Naive B cell (primary cell): Measurements from ENCODE around the gene BRINP2. TPM values are rescaled to one million over a fixed set of nuclear protein-coding genes. Genes with fewer than 3 reads are reported as not detected.

Experiments
- ATAC-seq, 2 donors: fragments of 150-1000 bp; cut with Tn5 transposase; 2 replicates each; pipeline ENCODE4 v1.10.0; 2021; ENCODE audit warnings: low read depth in 2 of 2, mild to moderate bottlenecking in 2 of 2, moderate library complexity in 2 of 2
- DNase-seq: peaks from one replicate; pipeline ENCODE4 v3.0.0; 2022
- H3K27ac Mint-ChIP-seq, 6 donors: one replicate each; pipeline ENCODE4 v1.8.0; 2020 to 2022; ENCODE audit warnings: mild to moderate bottlenecking in 6 of 6, mixed read lengths in 6 of 6, moderate library complexity in 5 of 6, inconsistent platforms in 2 of 6
- H3K27me3 Mint-ChIP-seq, 3 donors: one replicate each; pipeline ENCODE4 v1.8.0; 2021 to 2022; ENCODE audit warnings: mixed read lengths in 3 of 3, mild to moderate bottlenecking in 1 of 3
- H3K36me3 Mint-ChIP-seq, 2 donors: one replicate each; pipeline ENCODE4 v1.8.0; 2020 to 2022; ENCODE audit warnings: mixed read lengths in 2 of 2, inconsistent platforms in 1 of 2, mild to moderate bottlenecking in 1 of 2
- H3K4me1 Mint-ChIP-seq, 3 donors: one replicate each; pipeline ENCODE4 v1.8.0; 2020 to 2022; ENCODE audit warnings: mixed read lengths in 3 of 3, inconsistent platforms in 1 of 3, mild to moderate bottlenecking in 1 of 3, moderate library complexity in 1 of 3
- H3K4me3 Mint-ChIP-seq, 8 donors: one replicate each; pipeline ENCODE4 v1.8.0; 2020 to 2022; ENCODE audit warnings: mild to moderate bottlenecking in 8 of 8, mixed read lengths in 8 of 8, moderate library complexity in 8 of 8, inconsistent platforms in 2 of 8
- H3K9me3 Mint-ChIP-seq, 7 donors: one replicate each; pipeline ENCODE4 v1.8.0; 2020 to 2022; ENCODE audit warnings: mixed read lengths in 7 of 7, mild to moderate bottlenecking in 5 of 7, inconsistent platforms in 2 of 7, moderate library complexity in 1 of 7
- polyA plus RNA-seq, 6 donors: library from polyadenylated mRNA; unstranded; fragments of 300-500 nt; fragmentation: Illumina TruSeq; gene quantifications; one replicate each; pipeline ENCODE4 v1.2.3, GENCODE V29; 2021; ENCODE audit warnings: low read depth in 6 of 6

Gene BRINP2
- not detected for polyA plus RNA-seq

GRCh38 chr1:177170756-177171535, at the start of gene BRINP2:
Gene BRINP2 (plus strand): TSS chr1:177170958. CDS start chr1:177229877, 58,919 bp downstream.
- ATAC-seq (peak; percentile 38 to 67), DNase-seq (peak; percentile 20)
- peak within 1 kb of the TSS in 2 of 8 donors; percentile 4 to 28 for H3K4me3 Mint-ChIP-seq
- peaks cover 15 to 23% (median 20%) of the 10 kb centered on the region in 3 donors for H3K27me3 Mint-ChIP-seq
- H3K9me3 Mint-ChIP-seq = peaks cover 0 to 4% (median 0%) of the 10 kb centered on the region in 7 donors
- no peaks in the 10 kb centered on the region for H3K36me3 Mint-ChIP-seq
- H3K27ac Mint-ChIP-seq = peak within 1 kb of the TSS in 1 of 6 donors; percentile 47
- H3K4me1 Mint-ChIP-seq = no peaks in the 10 kb centered on the region

GRCh38 chr1:177122461-177123251, 48.1 kb upstream of the BRINP2 start:
- H3K27me3 Mint-ChIP-seq = no peaks in the 10 kb centered on the region
- no peaks in the 10 kb centered on the region for H3K36me3 Mint-ChIP-seq
- H3K27ac Mint-ChIP-seq = no peak overlapping the region
- peaks cover 0 to 18% (median 0%) of the 10 kb centered on the region in 3 donors for H3K4me1 Mint-ChIP-seq
- H3K4me3 Mint-ChIP-seq = no peak overlapping the region
- peaks cover 0 to 4% (median 0%) of the 10 kb centered on the region in 7 donors for H3K9me3 Mint-ChIP-seq
- no peak for ATAC-seq
- DNase-seq = no peak

GRCh38 chr1:177124577-177125278, 46.0 kb upstream of the BRINP2 start:
- Mint-ChIP-seq H3K9me3 (peaks cover 0 to 4% (median 0%) of the 10 kb centered on the region in 7 donors), H3K4me3 (no peak overlapping the region), H3K27ac (no peak overlapping the region), H3K27me3 (no peaks in the 10 kb centered on the region), H3K4me1 (peaks cover 0 to 18% (median 0%) of the 10 kb centered on the region in 3 donors), H3K36me3 (no peaks in the 10 kb centered on the region)
- ATAC-seq (no peak), DNase-seq (no peak)

GRCh38 chr1:177126267-177126666, 44.5 kb upstream of the BRINP2 start:
- DNase-seq (no peak), ATAC-seq (no peak)
- no peaks in the 10 kb centered on the region for H3K36me3 Mint-ChIP-seq
- no peak overlapping the region for H3K4me3 Mint-ChIP-seq
- peaks cover 0 to 4% (median 0%) of the 10 kb centered on the region in 7 donors for H3K9me3 Mint-ChIP-seq
- no peaks in the 10 kb centered on the region for H3K27me3 Mint-ChIP-seq
- H3K27ac Mint-ChIP-seq = no peak overlapping the region
- peaks cover 0 to 18% (median 0%) of the 10 kb centered on the region in 3 donors for H3K4me1 Mint-ChIP-seq

- Mint-ChIP-seq H3K9me3 (peaks cover 0 to 4% (median 0%) of the 10 kb centered on the region in 7 donors), H3K4me1 (peaks cover 0 to 3% (median 0%) of the 10 kb centered on the region in 3 donors), H3K27ac (no peak overlapping the region), H3K4me3 (no peak overlapping the region), H3K36me3 (no peaks in the 10 kb centered on the region), H3K27me3 (no peaks in the 10 kb centered on the region)
- DNase-seq (no peak), ATAC-seq (no peak)
Observed at GRCh38 chr1:177128665-177129281, 42.0 kb upstream of the BRINP2 start.

- H3K9me3 Mint-ChIP-seq = peaks cover 0 to 4% (median 0%) of the 10 kb centered on the region in 7 donors
- no peaks in the 10 kb centered on the region for H3K27me3 Mint-ChIP-seq
- no peak overlapping the region for H3K4me3 Mint-ChIP-seq
- DNase-seq (no peak), ATAC-seq (no peak)
- peaks cover 0 to 15% (median 10%) of the 10 kb centered on the region in 3 donors for H3K4me1 Mint-ChIP-seq
- H3K36me3 Mint-ChIP-seq = no peaks in the 10 kb centered on the region
- H3K27ac Mint-ChIP-seq = no peak overlapping the region
Observed at GRCh38 chr1:177130451-177130945, 40.3 kb upstream of the BRINP2 start.

- DNase-seq = no peak
- no peak overlapping the region for H3K27ac Mint-ChIP-seq
- peaks cover 0 to 16% (median 10%) of the 10 kb centered on the region in 3 donors for H3K4me1 Mint-ChIP-seq
Observed at GRCh38 chr1:177131723-177132122, 39.0 kb upstream of the BRINP2 start.

GRCh38 chr1:177132141-177132540, 38.6 kb upstream of the BRINP2 start:
- no peaks in the 10 kb centered on the region for H3K27me3 Mint-ChIP-seq
- DNase-seq = no peak
- ATAC-seq = no peak
- H3K4me1 Mint-ChIP-seq = peaks cover 0 to 16% (median 10%) of the 10 kb centered on the region in 3 donors
- H3K4me3 Mint-ChIP-seq = no peak overlapping the region
- H3K36me3 Mint-ChIP-seq = no peaks in the 10 kb centered on the region
- H3K27ac Mint-ChIP-seq = no peak overlapping the region
- H3K9me3 Mint-ChIP-seq = peaks cover 0 to 4% (median 0%) of the 10 kb centered on the region in 7 donors

More at GRCh38 chr1:177131723-177132122, 39.0 kb upstream of the BRINP2 start:
- H3K4me3 Mint-ChIP-seq = no peak overlapping the region
- H3K9me3 Mint-ChIP-seq = peaks cover 0 to 4% (median 0%) of the 10 kb centered on the region in 7 donors
- no peak for ATAC-seq
- no peaks in the 10 kb centered on the region for H3K27me3 Mint-ChIP-seq
- H3K36me3 Mint-ChIP-seq = no peaks in the 10 kb centered on the region

- DNase-seq = no peak
- no peaks in the 10 kb centered on the region for H3K27me3 Mint-ChIP-seq
- peaks cover 0 to 4% (median 1%) of the 10 kb centered on the region in 7 donors for H3K9me3 Mint-ChIP-seq
- peak overlapping the region in 1 of 8 donors; percentile 64 for H3K4me3 Mint-ChIP-seq
- peaks cover 0 to 21% (median 12%) of the 10 kb centered on the region in 3 donors for H3K4me1 Mint-ChIP-seq
- no peak for ATAC-seq
- no peak overlapping the region for H3K27ac Mint-ChIP-seq
- no peaks in the 10 kb centered on the region for H3K36me3 Mint-ChIP-seq
Observed at GRCh38 chr1:177133977-177134538, 36.7 kb upstream of the BRINP2 start.

GRCh38 chr1:177135250-177135649, 35.5 kb upstream of the BRINP2 start:
- peaks cover 0 to 4% (median 0%) of the 10 kb centered on the region in 7 donors for H3K9me3 Mint-ChIP-seq
- H3K4me3 Mint-ChIP-seq = no peak overlapping the region
- ATAC-seq = no peak
- H3K36me3 Mint-ChIP-seq = no peaks in the 10 kb centered on the region
- peaks cover 1 to 27% (median 18%) of the 10 kb centered on the region in 3 donors for H3K4me1 Mint-ChIP-seq
- H3K27me3 Mint-ChIP-seq = no peaks in the 10 kb centered on the region
- DNase-seq = no peak
- H3K27ac Mint-ChIP-seq = no peak overlapping the region

GRCh38 chr1:177137814-177138213, 32.9 kb upstream of the BRINP2 start:
- no peak for ATAC-seq
- H3K4me1 Mint-ChIP-seq = peaks cover 5 to 40% (median 28%) of the 10 kb centered on the region in 3 donors
- no peaks in the 10 kb centered on the region for H3K27me3 Mint-ChIP-seq
- no peak for DNase-seq
- peak overlapping the region in 1 of 6 donors; percentile 9 for H3K27ac Mint-ChIP-seq
- no peaks in the 10 kb centered on the region for H3K36me3 Mint-ChIP-seq
- no peak overlapping the region for H3K4me3 Mint-ChIP-seq
- peaks cover 0 to 4% (median 0%) of the 10 kb centered on the region in 7 donors for H3K9me3 Mint-ChIP-seq

GRCh38 chr1:177138347-177138746, 32.4 kb upstream of the BRINP2 start:
- H3K9me3 Mint-ChIP-seq = peaks cover 0 to 4% (median 0%) of the 10 kb centered on the region in 7 donors
- ATAC-seq = no peak
- no peaks in the 10 kb centered on the region for H3K27me3 Mint-ChIP-seq
- H3K27ac Mint-ChIP-seq = no peak overlapping the region
- peaks cover 5 to 40% (median 28%) of the 10 kb centered on the region in 3 donors for H3K4me1 Mint-ChIP-seq
- H3K4me3 Mint-ChIP-seq = no peak overlapping the region
- DNase-seq = no peak
- no peaks in the 10 kb centered on the region for H3K36me3 Mint-ChIP-seq
